SK-N-SH (cell line): ENCODE data around the gene TRPV5. TPM values are rescaled to one million over a fixed set of nuclear protein-coding genes. Genes with fewer than 3 reads are reported as not detected.

ENCODE experiments used
- CTCF ChIA-PET: fragments of 300-600, 350-600 bp; formaldehyde crosslinking; extraction: SDS; loops from one replicate; lab custom pipeline; 2021; lab: Yijun Ruan, JAX
- POLR2A ChIA-PET: fragments of 350-600 bp; sonication (Branson Sonifier 250); formaldehyde crosslinking; extraction: SDS; loops from one replicate; lab custom pipeline; 2020; ENCODE audit warnings: antibody characterized with exemption, inconsistent platforms; lab: Yijun Ruan, JAX
- DNase-seq: peaks from one replicate; pipeline ENCODE4 v3.0.0; 2012
- H2AFZ ChIP-seq: fragments of 200-600 bp; sonication (generic); 2 replicates; pipeline ENCODE4 v1.8.1; 2016; ENCODE audit warnings: antibody characterized with exemption, mild to moderate bottlenecking, low read depth
- H3F3A ChIP-seq: fragments of 200-600 bp; sonication (generic); replicated peaks from 2 replicates; pipeline ENCODE3; 2016; ENCODE audit warnings: antibody characterized with exemption, mild to moderate bottlenecking; ENCODE audit not compliant: insufficient read depth
- H3K27ac ChIP-seq, 2 experiments: fragments of 200-500 bp in 1 of 2; fragments of 200-600 bp in 1 of 2; sonication (Bioruptor generic) in 1 of 2; sonication (generic), shearing (Covaris generic) in 1 of 2; 2 replicates each; pipeline versions ENCODE4 v1.5.1 to v1.6.1; 2014 to 2016; ENCODE audit warnings: low read depth in 2 of 2, inconsistent platforms in 1 of 2, low read length in 1 of 2, mild to moderate bottlenecking in 1 of 2, mixed read lengths in 1 of 2
- H3K27me3 ChIP-seq: fragments of 200-600 bp; sonication (generic), shearing (Covaris generic); 2 replicates; pipeline ENCODE4 v1.6.1; 2016; ENCODE audit warnings: mixed run types; ENCODE audit not compliant: insufficient read depth
- H3K36me3 ChIP-seq, 2 experiments: fragments of 200-500 bp in 1 of 2; fragments of 200-600 bp in 1 of 2; sonication (Bioruptor generic) in 1 of 2; sonication (generic) in 1 of 2; replicated peaks in 1 of 2; 2 replicates each; pipeline versions ENCODE3 to v1.5.1; 2014 to 2016; ENCODE audit warnings: low read length in 1 of 2, mild to moderate bottlenecking in 1 of 2; ENCODE audit not compliant: insufficient read depth in 2 of 2, control insufficient read depth in 1 of 2
- H3K4me1 ChIP-seq, 2 experiments: fragments of 200-500 bp in 1 of 2; fragments of 200-600 bp in 1 of 2; sonication (Bioruptor generic) in 1 of 2; sonication (generic), shearing (Covaris generic) in 1 of 2; 2 replicates each; pipeline versions ENCODE4 v1.5.1 to v1.6.1; 2014 to 2016; ENCODE audit warnings: low read depth in 1 of 2, low read length in 1 of 2, mixed run types in 1 of 2; ENCODE audit not compliant: insufficient read depth in 2 of 2, control insufficient read depth in 1 of 2
- H3K4me2 ChIP-seq: fragments of 200-600 bp; sonication (generic), shearing (Covaris generic); 2 replicates; pipeline ENCODE4 v1.6.1; 2017; ENCODE audit warnings: mixed run types
- H3K4me3 ChIP-seq, 2 experiments: fragments of 200-500 bp in 1 of 2; fragments of 200-600 bp in 1 of 2; sonication (Bioruptor generic) in 1 of 2; sonication (generic), shearing (Covaris generic) in 1 of 2; 2 replicates each; pipeline versions ENCODE4 v1.5.1 to v1.8.1; 2014 to 2016; ENCODE audit warnings: low read depth in 2 of 2, inconsistent platforms in 1 of 2, low read length in 1 of 2, mild to moderate bottlenecking in 1 of 2, mixed read lengths in 1 of 2, moderate library complexity in 1 of 2
- H3K79me2 ChIP-seq: fragments of 200-600 bp; sonication (generic); 2 replicates; pipeline ENCODE4 v1.8.1; 2017; ENCODE audit warnings: mild to moderate bottlenecking; ENCODE audit not compliant: insufficient read depth
- H3K9ac ChIP-seq: fragments of 200-600 bp; sonication (generic); 2 replicates; pipeline ENCODE4 v1.6.1; 2017; ENCODE audit warnings: mixed run types
- H3K9me2 ChIP-seq: fragments of 200-600 bp; sonication (generic); 2 replicates; pipeline ENCODE4 v1.6.1; 2017; ENCODE audit warnings: mixed run types
- H3K9me3 ChIP-seq: fragments of 200-600 bp; sonication (generic); 2 replicates; pipeline ENCODE4 v1.6.1; 2017; ENCODE audit warnings: mixed run types, mild to moderate bottlenecking, moderate library complexity
- H4K20me1 ChIP-seq: fragments of 200-600 bp; sonication (generic); 2 replicates; pipeline ENCODE4 v1.6.1; 2017; ENCODE audit warnings: mild to moderate bottlenecking, mixed run types; ENCODE audit not compliant: insufficient read depth
- CHD2 ChIP-seq: fragments of 150-350 bp; IDR thresholded peaks from 2 replicates; pipeline ENCODE4 v1.6.1; 2018; ENCODE audit warnings: low read length; ENCODE audit not compliant: partially characterized antibody
- ELF1 ChIP-seq: IDR thresholded peaks from 2 replicates; pipeline ENCODE4 v1.4.0; 2012
- EP300 ChIP-seq, 2 experiments: IDR thresholded peaks; 2 replicates each; pipeline versions ENCODE4 v1.4.0 to v1.6.1; 2012; ENCODE audit warnings: borderline replicate concordance in 1 of 2, low read depth in 1 of 2, low read length in 1 of 2
- EZH2phosphoT487 ChIP-seq: fragments of 200-600 bp; sonication (generic); IDR thresholded peaks from 2 replicates; pipeline ENCODE4 v1.6.1; 2017; ENCODE audit warnings: low read depth, mixed run types, mild to moderate bottlenecking, antibody characterized with exemption, moderate library complexity, borderline replicate concordance
- GABPA ChIP-seq: IDR thresholded peaks from 2 replicates; pipeline ENCODE4 v1.4.0; 2012; ENCODE audit warnings: low read depth, mild to moderate bottlenecking
- JUND ChIP-seq: IDR thresholded peaks from 2 replicates; pipeline ENCODE4 v1.4.0; 2012
- MEF2A ChIP-seq: IDR thresholded peaks from 2 replicates; pipeline ENCODE4 v1.4.0; 2012; ENCODE audit warnings: low read depth, borderline replicate concordance
- MXI1 ChIP-seq: IDR thresholded peaks from 2 replicates; pipeline ENCODE4 v1.6.1; 2012; ENCODE audit warnings: mild to moderate bottlenecking, low read depth, low read length, improper control_type of control experiment
- NRF1 ChIP-seq: IDR thresholded peaks from 2 replicates; pipeline ENCODE4 v1.6.1; 2012; ENCODE audit warnings: low read depth, mild to moderate bottlenecking, low read length
- POLR2AphosphoS5 ChIP-seq: IDR thresholded peaks from 2 replicates; pipeline ENCODE4 v1.6.1; 2012; ENCODE audit warnings: low read depth, low read length
- RFX5 ChIP-seq: IDR thresholded peaks from 2 replicates; pipeline ENCODE4 v1.6.1; 2012; ENCODE audit warnings: mild to moderate bottlenecking, improper control_type of control experiment, low read length
- RXRA ChIP-seq: IDR thresholded peaks from 2 replicates; pipeline ENCODE4 v1.4.0; 2012; ENCODE audit warnings: low read depth, mild to moderate bottlenecking, borderline replicate concordance
- TAF1 ChIP-seq: IDR thresholded peaks from 2 replicates; pipeline ENCODE4 v1.6.1; 2012; ENCODE audit warnings: low read depth, mild to moderate bottlenecking, low read length, moderate library complexity, borderline replicate concordance
- TEAD4 ChIP-seq: IDR thresholded peaks from 2 replicates; pipeline ENCODE4 v1.4.0; 2012; ENCODE audit warnings: mild to moderate bottlenecking, borderline replicate concordance; ENCODE audit not compliant: insufficient read depth
- WGBS: methylation state at CpG from one replicate; pipeline ENCODE4 v1.1.6; 2017; ENCODE audit warnings: low lambda C conversion rate; 5-methylcytosine and 5-hydroxymethylcytosine counted together
- polyA plus RNA-seq, 3 experiments: library from polyadenylated mRNA; depleted of rRNA; stranded (reverse); fragments of >200 nt; gene quantifications; 2 replicates each; pipeline ENCODE4 v1.2.3, GENCODE V29; 2012
- TF ChIP-seq, protein P1 (sequence below): IDR thresholded peaks from 2 replicates; pipeline ENCODE4 v1.6.1; 2012; ENCODE audit warnings: mild to moderate bottlenecking, low read depth, low read length, moderate library complexity
- TF ChIP-seq, protein P2 (sequence below): fragments of 150-350 bp; IDR thresholded peaks from 2 replicates; pipeline ENCODE4 v1.6.1; 2017; ENCODE audit warnings: antibody characterized with exemption, low read length, low read depth, borderline replicate concordance
- TF ChIP-seq, protein P3 (sequence below): IDR thresholded peaks from 2 replicates; pipeline ENCODE4; 2012
- TF ChIP-seq, protein P4 (sequence below): IDR thresholded peaks from 2 replicates; pipeline ENCODE4 v1.4.0; 2012; ENCODE audit warnings: low read depth, borderline replicate concordance
- TF ChIP-seq, protein P5 (sequence below): fragments of 200-600 bp; sonication (generic); IDR thresholded peaks from 2 replicates; pipeline ENCODE4 v1.6.1; 2017; ENCODE audit warnings: antibody characterized with exemption, mild to moderate bottlenecking, moderate library complexity
- TF ChIP-seq, protein P6 (sequence below): IDR thresholded peaks from 2 replicates; pipeline ENCODE4 v1.4.0; 2012; ENCODE audit warnings: low read depth

The TRPV5 gene
- polyA plus RNA-seq, 1 of the 3 experiments (the other 2 are of a cell fraction): not detected

DNA sequence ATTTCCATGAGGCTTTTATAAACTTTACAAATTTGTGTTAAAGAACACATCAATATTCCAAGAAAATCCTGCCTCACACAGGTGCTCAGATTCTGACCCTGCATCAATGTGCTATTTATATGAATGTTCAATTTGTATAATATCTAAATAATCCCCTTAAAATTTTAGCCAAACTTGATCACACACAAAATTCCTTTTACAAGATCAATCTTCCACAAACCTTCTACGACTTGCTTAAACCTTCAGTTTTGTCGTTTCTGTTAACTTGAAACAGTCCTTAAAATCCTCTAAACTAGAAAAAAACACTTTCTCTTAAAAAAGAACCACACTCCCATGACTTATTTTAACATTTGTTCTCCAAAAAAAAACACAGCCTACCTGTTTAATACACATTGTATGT lies 27.8 kb downstream of the TRPV5 start:
- Histone ChIP-seq H4K20me1 (no peaks in the 10 kb centered on the region), H3K4me3 (no peak overlapping the region), H3K36me3 (no peaks in the 10 kb centered on the region), H3F3A (no peaks in the 10 kb centered on the region), H3K9ac (no peak overlapping the region), H3K4me2 (no peak overlapping the region), H3K27me3 (no peaks in the 10 kb centered on the region), H2AFZ (no peak overlapping the region), H3K4me1 (no peaks in the 10 kb centered on the region), H3K79me2 (no peaks in the 10 kb centered on the region), H3K9me2 (no peaks in the 10 kb centered on the region), H3K9me3 (peaks cover 18% of the 10 kb centered on the region), H3K27ac (no peak overlapping the region)
- ChIA-PET CTCF (no interaction called here), POLR2A (no interaction called here)
- no peak for DNase-seq
- WGBS: 14% methylated on average over 2 of the region's 2 CpGs
- TF ChIP-seq ELF1 (no peak), RFX5 (no peak), MXI1 (no peak), JUND (no peak), EP300 (IDR thresholded peaks at IDR 0.05; ENCODE audit: borderline replicate concordance in 1 of 2, low read depth in 1 of 2, low read length in 1 of 2) (no peak), GABPA (no peak), TEAD4 (no peak), NRF1 (no peak), POLR2AphosphoS5 (no peak), TAF1 (no peak), CHD2 (no peak), EZH2phosphoT487 (no peak), MEF2A (no peak), RXRA (no peak)
- TF ChIP-seq, protein P1, sequence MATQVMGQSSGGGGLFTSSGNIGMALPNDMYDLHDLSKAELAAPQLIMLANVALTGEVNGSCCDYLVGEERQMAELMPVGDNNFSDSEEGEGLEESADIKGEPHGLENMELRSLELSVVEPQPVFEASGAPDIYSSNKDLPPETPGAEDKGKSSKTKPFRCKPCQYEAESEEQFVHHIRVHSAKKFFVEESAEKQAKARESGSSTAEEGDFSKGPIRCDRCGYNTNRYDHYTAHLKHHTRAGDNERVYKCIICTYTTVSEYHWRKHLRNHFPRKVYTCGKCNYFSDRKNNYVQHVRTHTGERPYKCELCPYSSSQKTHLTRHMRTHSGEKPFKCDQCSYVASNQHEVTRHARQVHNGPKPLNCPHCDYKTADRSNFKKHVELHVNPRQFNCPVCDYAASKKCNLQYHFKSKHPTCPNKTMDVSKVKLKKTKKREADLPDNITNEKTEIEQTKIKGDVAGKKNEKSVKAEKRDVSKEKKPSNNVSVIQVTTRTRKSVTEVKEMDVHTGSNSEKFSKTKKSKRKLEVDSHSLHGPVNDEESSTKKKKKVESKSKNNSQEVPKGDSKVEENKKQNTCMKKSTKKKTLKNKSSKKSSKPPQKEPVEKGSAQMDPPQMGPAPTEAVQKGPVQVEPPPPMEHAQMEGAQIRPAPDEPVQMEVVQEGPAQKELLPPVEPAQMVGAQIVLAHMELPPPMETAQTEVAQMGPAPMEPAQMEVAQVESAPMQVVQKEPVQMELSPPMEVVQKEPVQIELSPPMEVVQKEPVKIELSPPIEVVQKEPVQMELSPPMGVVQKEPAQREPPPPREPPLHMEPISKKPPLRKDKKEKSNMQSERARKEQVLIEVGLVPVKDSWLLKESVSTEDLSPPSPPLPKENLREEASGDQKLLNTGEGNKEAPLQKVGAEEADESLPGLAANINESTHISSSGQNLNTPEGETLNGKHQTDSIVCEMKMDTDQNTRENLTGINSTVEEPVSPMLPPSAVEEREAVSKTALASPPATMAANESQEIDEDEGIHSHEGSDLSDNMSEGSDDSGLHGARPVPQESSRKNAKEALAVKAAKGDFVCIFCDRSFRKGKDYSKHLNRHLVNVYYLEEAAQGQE: no peak
- TF ChIP-seq, protein P2, sequence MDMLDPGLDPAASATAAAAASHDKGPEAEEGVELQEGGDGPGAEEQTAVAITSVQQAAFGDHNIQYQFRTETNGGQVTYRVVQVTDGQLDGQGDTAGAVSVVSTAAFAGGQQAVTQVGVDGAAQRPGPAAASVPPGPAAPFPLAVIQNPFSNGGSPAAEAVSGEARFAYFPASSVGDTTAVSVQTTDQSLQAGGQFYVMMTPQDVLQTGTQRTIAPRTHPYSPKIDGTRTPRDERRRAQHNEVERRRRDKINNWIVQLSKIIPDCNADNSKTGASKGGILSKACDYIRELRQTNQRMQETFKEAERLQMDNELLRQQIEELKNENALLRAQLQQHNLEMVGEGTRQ: no peak
- TF ChIP-seq, protein P3, sequence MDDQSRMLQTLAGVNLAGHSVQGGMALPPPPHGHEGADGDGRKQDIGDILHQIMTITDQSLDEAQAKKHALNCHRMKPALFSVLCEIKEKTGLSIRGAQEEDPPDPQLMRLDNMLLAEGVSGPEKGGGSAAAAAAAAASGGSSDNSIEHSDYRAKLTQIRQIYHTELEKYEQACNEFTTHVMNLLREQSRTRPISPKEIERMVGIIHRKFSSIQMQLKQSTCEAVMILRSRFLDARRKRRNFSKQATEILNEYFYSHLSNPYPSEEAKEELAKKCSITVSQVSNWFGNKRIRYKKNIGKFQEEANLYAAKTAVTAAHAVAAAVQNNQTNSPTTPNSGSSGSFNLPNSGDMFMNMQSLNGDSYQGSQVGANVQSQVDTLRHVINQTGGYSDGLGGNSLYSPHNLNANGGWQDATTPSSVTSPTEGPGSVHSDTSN: no peak
- TF ChIP-seq, protein P4, sequence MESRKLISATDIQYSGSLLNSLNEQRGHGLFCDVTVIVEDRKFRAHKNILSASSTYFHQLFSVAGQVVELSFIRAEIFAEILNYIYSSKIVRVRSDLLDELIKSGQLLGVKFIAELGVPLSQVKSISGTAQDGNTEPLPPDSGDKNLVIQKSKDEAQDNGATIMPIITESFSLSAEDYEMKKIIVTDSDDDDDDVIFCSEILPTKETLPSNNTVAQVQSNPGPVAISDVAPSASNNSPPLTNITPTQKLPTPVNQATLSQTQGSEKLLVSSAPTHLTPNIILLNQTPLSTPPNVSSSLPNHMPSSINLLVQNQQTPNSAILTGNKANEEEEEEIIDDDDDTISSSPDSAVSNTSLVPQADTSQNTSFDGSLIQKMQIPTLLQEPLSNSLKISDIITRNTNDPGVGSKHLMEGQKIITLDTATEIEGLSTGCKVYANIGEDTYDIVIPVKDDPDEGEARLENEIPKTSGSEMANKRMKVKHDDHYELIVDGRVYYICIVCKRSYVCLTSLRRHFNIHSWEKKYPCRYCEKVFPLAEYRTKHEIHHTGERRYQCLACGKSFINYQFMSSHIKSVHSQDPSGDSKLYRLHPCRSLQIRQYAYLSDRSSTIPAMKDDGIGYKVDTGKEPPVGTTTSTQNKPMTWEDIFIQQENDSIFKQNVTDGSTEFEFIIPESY: no peak
- TF ChIP-seq, protein P5, sequence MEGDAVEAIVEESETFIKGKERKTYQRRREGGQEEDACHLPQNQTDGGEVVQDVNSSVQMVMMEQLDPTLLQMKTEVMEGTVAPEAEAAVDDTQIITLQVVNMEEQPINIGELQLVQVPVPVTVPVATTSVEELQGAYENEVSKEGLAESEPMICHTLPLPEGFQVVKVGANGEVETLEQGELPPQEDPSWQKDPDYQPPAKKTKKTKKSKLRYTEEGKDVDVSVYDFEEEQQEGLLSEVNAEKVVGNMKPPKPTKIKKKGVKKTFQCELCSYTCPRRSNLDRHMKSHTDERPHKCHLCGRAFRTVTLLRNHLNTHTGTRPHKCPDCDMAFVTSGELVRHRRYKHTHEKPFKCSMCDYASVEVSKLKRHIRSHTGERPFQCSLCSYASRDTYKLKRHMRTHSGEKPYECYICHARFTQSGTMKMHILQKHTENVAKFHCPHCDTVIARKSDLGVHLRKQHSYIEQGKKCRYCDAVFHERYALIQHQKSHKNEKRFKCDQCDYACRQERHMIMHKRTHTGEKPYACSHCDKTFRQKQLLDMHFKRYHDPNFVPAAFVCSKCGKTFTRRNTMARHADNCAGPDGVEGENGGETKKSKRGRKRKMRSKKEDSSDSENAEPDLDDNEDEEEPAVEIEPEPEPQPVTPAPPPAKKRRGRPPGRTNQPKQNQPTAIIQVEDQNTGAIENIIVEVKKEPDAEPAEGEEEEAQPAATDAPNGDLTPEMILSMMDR: no peak
- TF ChIP-seq, protein P6, sequence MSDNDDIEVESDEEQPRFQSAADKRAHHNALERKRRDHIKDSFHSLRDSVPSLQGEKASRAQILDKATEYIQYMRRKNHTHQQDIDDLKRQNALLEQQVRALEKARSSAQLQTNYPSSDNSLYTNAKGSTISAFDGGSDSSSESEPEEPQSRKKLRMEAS: no peak
